Gastroesophageal sphincter (tissue), 3 donors: Measurements from ENCODE around the gene SYT1.

Source experiments
- CTCF ChIP-seq, 4 experiments: fragments of 200-600 bp in 2 of 4; fragments of 450-650 bp in 2 of 4; sonication (generic) in 1 of 4; IDR thresholded peaks; one replicate each; pipeline ENCODE4 v1.5.1; 2017 to 2019; ENCODE audit warnings: antibody characterized with exemption in 4 of 4, mild to moderate bottlenecking in 2 of 4, moderate library complexity in 2 of 4
- EP300 ChIP-seq: sonication (generic); formaldehyde crosslinking; IDR thresholded peaks from one replicate; pipeline ENCODE4 v1.6.1; 2017; ENCODE audit warnings: antibody characterized with exemption, mild to moderate bottlenecking
- POLR2A ChIP-seq, 2 donors: fragments of 450-650 bp; IDR thresholded peaks; one replicate each; pipeline ENCODE4 v1.6.1; 2017; ENCODE audit warnings: antibody characterized with exemption in 2 of 2, mild to moderate bottlenecking in 2 of 2, moderate library complexity in 1 of 2
- POLR2AphosphoS5 ChIP-seq: sonication (generic); formaldehyde crosslinking; IDR thresholded peaks from one replicate; pipeline ENCODE4 v1.6.1; 2017; ENCODE audit warnings: antibody characterized with exemption

DNA sequence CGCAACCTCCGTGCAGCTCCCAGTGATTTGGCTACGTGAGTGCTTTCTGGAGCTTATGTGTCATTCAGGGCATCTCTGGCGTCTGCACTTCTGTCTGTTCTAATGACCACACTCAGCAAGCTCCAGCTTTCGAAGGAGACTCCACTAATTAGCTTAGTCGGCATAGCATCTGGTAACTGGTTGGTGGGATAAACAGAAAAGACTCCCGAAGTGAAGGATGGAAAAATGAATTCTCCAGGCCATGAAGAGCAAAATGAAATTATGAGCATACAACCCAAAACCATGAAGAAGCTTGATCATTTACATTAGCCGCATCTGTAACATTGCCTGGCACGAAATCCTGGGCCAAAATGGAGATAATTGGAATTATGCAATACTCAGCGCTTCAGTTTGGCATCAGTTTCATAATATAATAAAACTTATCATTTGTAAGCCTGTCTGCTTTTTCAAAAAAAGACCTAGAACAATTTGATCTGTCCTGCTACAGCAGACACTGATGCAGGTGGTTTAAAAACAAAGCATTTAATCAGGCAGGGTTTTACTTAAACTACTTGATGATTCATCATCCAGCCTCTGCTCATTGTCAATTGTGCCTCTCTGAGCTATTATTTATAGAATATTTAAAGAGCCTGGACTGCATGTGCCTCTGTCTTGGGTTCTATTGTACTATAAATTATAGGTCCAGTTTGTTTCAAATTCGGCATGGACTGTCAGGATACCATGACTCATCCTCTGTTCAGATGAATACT is 87.4 kb downstream of the SYT1 start:
- TF ChIP-seq CTCF (IDR thresholded peaks at IDR 0.05) = no peak
- no peak for TF ChIP-seq POLR2A (IDR thresholded peaks at IDR 0.05)
- TF ChIP-seq EP300 = no peak
- no peak for TF ChIP-seq POLR2AphosphoS5
